Measurements from ENCODE around the gene JRKL.
A peak's percentile ranks its signal among the peaks of the same experiment; 100 is the strongest.

The JRKL gene

GRCh38 chr11:96389720-96390487 lies at the start of gene JRKL, which contains the start of gene CCDC82:
JRKL (plus strand) TSS chr11:96390013; CDS start chr11:96390650, 637 bp downstream.
CCDC82 (minus strand) TSS chr11:96389912; CDS start chr11:96384747, 5,165 bp downstream.
- DNase-seq (ENCODE audit: low read depth), result peak; percentile 91

- no peak for DNase-seq (ENCODE audit: low read depth)
Measured at GRCh38 chr11:96340555-96340885, 49.3 kb upstream of the JRKL start.

GRCh38 chr11:96341211-96342013 lies 48.4 kb upstream of the JRKL start:
- no peak for DNase-seq (ENCODE audit: low read depth)

- DNase-seq (ENCODE audit: low read depth), result no peak
Measured at GRCh38 chr11:96342014-96342960, 47.5 kb upstream of the JRKL start.

GRCh38 chr11:96342961-96343711 lies 46.7 kb upstream of the JRKL start, which contains the start of gene MAML2:
MAML2 (minus strand) TSS chr11:96343195; CDS start chr11:96341895, 1,300 bp downstream.
- peak; percentile 85 for DNase-seq (ENCODE audit: low read depth)

- DNase-seq (ENCODE audit: low read depth), result no peak
Measured at GRCh38 chr11:96356848-96357247, 33.0 kb upstream of the JRKL start.

GRCh38 chr11:96357794-96358193 lies 32.0 kb upstream of the JRKL start:
- DNase-seq (ENCODE audit: low read depth), result no peak

- DNase-seq (ENCODE audit: low read depth), result no peak
Measured at GRCh38 chr11:96358321-96358720, 31.5 kb upstream of the JRKL start.

- no peak for DNase-seq (ENCODE audit: low read depth)
Measured at GRCh38 chr11:96361778-96362177, 28.0 kb upstream of the JRKL start.

- DNase-seq (ENCODE audit: low read depth), result no peak
Measured at GRCh38 chr11:96365493-96365892, 24.3 kb upstream of the JRKL start.

- no peak for DNase-seq (ENCODE audit: low read depth)
Measured at GRCh38 chr11:96366024-96366423, 23.8 kb upstream of the JRKL start.

GRCh38 chr11:96367342-96367741 lies 22.5 kb upstream of the JRKL start:
- no peak for DNase-seq (ENCODE audit: low read depth)

- DNase-seq (ENCODE audit: low read depth), result no peak
Measured at GRCh38 chr11:96373826-96374225, 16.0 kb upstream of the JRKL start.

GRCh38 chr11:96376796-96377195 lies 13.0 kb upstream of the JRKL start:
- DNase-seq (ENCODE audit: low read depth), result no peak

GRCh38 chr11:96384156-96384555 lies 5.7 kb upstream of the JRKL start:
- DNase-seq (ENCODE audit: low read depth), result no peak

- DNase-seq (ENCODE audit: low read depth), result no peak
Measured at GRCh38 chr11:96385187-96385586, 4.6 kb upstream of the JRKL start.

- DNase-seq (ENCODE audit: low read depth), result no peak
Measured at GRCh38 chr11:96388891-96389719, 708 bp upstream of the JRKL start.

- DNase-seq (ENCODE audit: low read depth), result no peak
Measured at GRCh38 chr11:96390488-96390792, 627 bp downstream of the JRKL start.

GRCh38 chr11:96391698-96392307 lies 2.0 kb downstream of the JRKL start:
- no peak for DNase-seq (ENCODE audit: low read depth)

- peak; percentile 14 for DNase-seq (ENCODE audit: low read depth)
Measured at GRCh38 chr11:96393753-96394348, 4.0 kb downstream of the JRKL start.

Data from GM04504 (cell line).